HepG2 (cell line): Measurements from ENCODE around the gene NME4. TPM values are rescaled to one million over a fixed set of nuclear protein-coding genes. Genes with fewer than 3 reads are reported as not detected.

Experiments
- ATAC-seq: fragments of 200-7000 bp; cut with Tn5 transposase; 3 replicates; pipeline ENCODE4 v1.9.1; 2020; ENCODE audit warnings: mild to moderate bottlenecking, moderate library complexity
- BruUV-seq: library from RNA; stranded (reverse); fragments of 400-500 nt; replicated peaks from 2 replicates; lab custom pipeline; 2021; lab: Mats Ljungman, UMichigan
- CTCF ChIA-PET: fragments of 300-600 bp; formaldehyde crosslinking; extraction: SDS; loops from one replicate; lab custom pipeline; 2021; ENCODE audit warnings: low total read pairs, inconsistent platforms, low intra/inter-chr PET ratio; lab: Yijun Ruan, JAX
- POLR2A ChIA-PET: fragments of 350-600 bp; sonication (Branson Sonifier 250); formaldehyde crosslinking; loops from one replicate; lab custom pipeline; 2020; ENCODE audit warnings: antibody characterized with exemption, inconsistent platforms; lab: Yijun Ruan, JAX
- DNase-seq: peaks from one replicate; pipeline ENCODE4 v3.0.0-alpha.2; 2015; ENCODE audit warnings: low spot score
- FAIRE-seq: peaks from 3 replicates; lab custom pipeline; 2011; peaks lifted over from hg19 to GRCh38; lab: Jason Lieb, UNC
- H2AFZ ChIP-seq: one replicate; pipeline ENCODE4 v1.6.1; 2011; ENCODE audit warnings: low read length, inconsistent platforms
- H3K27ac ChIP-seq: fragments of 300-600 bp; 3 replicates; pipeline ENCODE4 v1.8.0; 2011; ENCODE audit warnings: mixed run types, mild to moderate bottlenecking, mixed read lengths, low read length, inconsistent platforms; ENCODE audit not compliant: insufficient read depth; ENCODE audit errors: extremely low read length
- H3K27me3 ChIP-seq, 2 experiments: fragments of 200-600 bp in 1 of 2; 2 replicates in 1 of 2; 3 replicates in 1 of 2; pipeline versions ENCODE4 v1.6.0 to v1.8.0; 2011; ENCODE audit warnings: low read length in 2 of 2, mild to moderate bottlenecking in 2 of 2, moderate library complexity in 2 of 2, inconsistent platforms in 1 of 2; ENCODE audit not compliant: insufficient read depth in 2 of 2, control insufficient read depth in 1 of 2
- H3K36me3 ChIP-seq, 2 experiments: fragments of 200-600 bp in 1 of 2; replicated peaks in 1 of 2; 2 replicates in 1 of 2; 3 replicates in 1 of 2; pipeline versions ENCODE4 v1.5.1 to v1.8.0; 2011; ENCODE audit warnings: low read length in 2 of 2, inconsistent platforms in 1 of 2; ENCODE audit not compliant: insufficient read depth in 2 of 2, control insufficient read depth in 1 of 2
- H3K4me1 ChIP-seq: 2 replicates; pipeline ENCODE4 v1.5.1; 2012; ENCODE audit warnings: low read length, inconsistent platforms; ENCODE audit not compliant: insufficient read depth
- H3K4me2 ChIP-seq: 2 replicates; pipeline ENCODE4 v1.6.0; 2011; ENCODE audit warnings: low read depth, low read length, inconsistent platforms
- H3K4me3 ChIP-seq, 3 experiments: fragments of 200-600 bp in 1 of 3; sonication (generic), shearing (Covaris generic) in 1 of 3; replicated peaks in 1 of 3; 2 replicates each; pipeline ENCODE4 v1.5.1; 2011 to 2016; ENCODE audit warnings: low read length in 3 of 3, inconsistent platforms in 2 of 3, low read depth in 2 of 3, mild to moderate bottlenecking in 2 of 3, control low read depth in 1 of 3, mixed read lengths in 1 of 3; ENCODE audit not compliant: insufficient read depth in 1 of 3
- H3K79me2 ChIP-seq: one replicate; pipeline ENCODE4 v1.6.1; 2011; ENCODE audit warnings: low read length, inconsistent platforms; ENCODE audit not compliant: insufficient read depth
- H3K9ac ChIP-seq: 2 replicates; pipeline ENCODE4 v1.6.0; 2011; ENCODE audit warnings: mild to moderate bottlenecking, low read depth, low read length, inconsistent platforms; ENCODE audit not compliant: insufficient read depth
- H3K9me3 ChIP-seq: 2 replicates; pipeline ENCODE4 v1.5.1; 2012; ENCODE audit warnings: mild to moderate bottlenecking, low read length
- H4K20me1 ChIP-seq: 2 replicates; pipeline ENCODE4 v1.6.0; 2011; ENCODE audit warnings: inconsistent platforms, mild to moderate bottlenecking, low read length, moderate library complexity; ENCODE audit not compliant: insufficient read depth
- CENPBD1 ChIP-seq: sonication (generic); formaldehyde crosslinking; IDR thresholded peaks from 2 replicates; pipeline ENCODE4 v1.8.0; 2022; ENCODE audit warnings: missing genetic modification reagents, low read depth, mild to moderate bottlenecking, borderline replicate concordance
- EHMT2 ChIP-seq: fragments of 200-600 bp; sonication (generic); IDR thresholded peaks from 2 replicates; pipeline ENCODE4 v1.7.0; 2017; ENCODE audit warnings: antibody characterized with exemption, low read depth, low read length, borderline replicate concordance
- ETV5 ChIP-seq: IDR thresholded peaks from 2 replicates; pipeline ENCODE4 v1.6.1; 2018; ENCODE audit warnings: missing biosample characterization, missing genetic modification reagents, inconsistent platforms, borderline replicate concordance
- FOXA3 ChIP-seq: IDR thresholded peaks from 2 replicates; pipeline ENCODE4 v1.6.1; 2016; ENCODE audit warnings: missing genetic modification reagents, missing compliant biosample characterization
- MAZ ChIP-seq, 2 experiments: sonication (generic) in 1 of 2; formaldehyde crosslinking in 1 of 2; IDR thresholded peaks; 2 replicates each; pipeline versions ENCODE4 v1.5.0 to v1.6.1; 2012 to 2020; ENCODE audit warnings: low read depth in 2 of 2, mild to moderate bottlenecking in 2 of 2, borderline replicate concordance in 1 of 2, improper control_type of control experiment in 1 of 2, low read length in 1 of 2, missing genetic modification reagents in 1 of 2, moderate library complexity in 1 of 2
- PRMT3 ChIP-seq: sonication (generic); formaldehyde crosslinking; IDR thresholded peaks from 2 replicates; pipeline ENCODE4 v1.8.1; 2022; ENCODE audit warnings: low read depth, mild to moderate bottlenecking, moderate library complexity, missing genetic modification reagents, borderline replicate concordance
- RARA ChIP-seq: IDR thresholded peaks from 2 replicates; pipeline ENCODE4 v1.6.1; 2016; ENCODE audit warnings: missing genetic modification reagents, missing compliant biosample characterization
- TFDP2 ChIP-seq: sonication (generic); formaldehyde crosslinking; IDR thresholded peaks from 2 replicates; pipeline ENCODE4 v1.4.0; 2020; ENCODE audit warnings: missing genetic modification reagents
- YEATS2 ChIP-seq: sonication (generic); formaldehyde crosslinking; IDR thresholded peaks from 2 replicates; pipeline ENCODE4 v1.4.0; 2020; ENCODE audit warnings: missing genetic modification reagents, borderline replicate concordance
- ZBTB25 ChIP-seq: IDR thresholded peaks from 2 replicates; pipeline ENCODE4 v1.6.1; 2018; ENCODE audit warnings: missing genetic modification reagents
- ZNF225 ChIP-seq: sonication (generic); formaldehyde crosslinking; IDR thresholded peaks from 2 replicates; pipeline ENCODE4 v1.4.0; 2020; ENCODE audit warnings: mild to moderate bottlenecking, missing genetic modification reagents
- ZNF230 ChIP-seq: sonication (generic); formaldehyde crosslinking; IDR thresholded peaks from 2 replicates; pipeline ENCODE4 v1.4.0; 2020; ENCODE audit warnings: mild to moderate bottlenecking, missing genetic modification reagents
- ZNF333 ChIP-seq: sonication (generic); formaldehyde crosslinking; IDR thresholded peaks from 2 replicates; pipeline ENCODE4 v1.4.0; 2020; ENCODE audit warnings: mild to moderate bottlenecking, missing genetic modification reagents, borderline replicate concordance
- ZNF460 ChIP-seq: sonication (generic); formaldehyde crosslinking; IDR thresholded peaks from 2 replicates; pipeline ENCODE4 v1.5.1; 2020; ENCODE audit warnings: missing genetic modification reagents, mild to moderate bottlenecking, borderline replicate concordance
- WGBS: methylation state at CpG from one replicate; pipeline ENCODE4 v1.1.6; 2017; ENCODE audit warnings: low lambda C conversion rate; 5-methylcytosine and 5-hydroxymethylcytosine counted together
- in situ Hi-C: cut with HindIII; loops from 2 replicates; pipeline ENCODE4 v1.10.0; 2017; ENCODE audit warnings: low pct_unique_long_range_greater_than_20kb; ENCODE audit not compliant: extremely low pct_ligation_motif_present
- intact Hi-C: fragments of 100-400 bp; cut with micrococcal nuclease; formaldehyde crosslinking; loops from one replicate; pipeline ENCODE4 v1.10.0; 2022; ENCODE audit not compliant: unreplicated experiment
- polyA plus RNA-seq, 8 experiments: library from polyadenylated mRNA; depleted of rRNA in 3 of 8; stranded (reverse) in 7 of 8; unstranded in 1 of 8; fragments of >200 nt; fragmentation: Illumina TruSeq in 4 of 8; extraction: Trizol in 4 of 8; gene quantifications; 2 replicates each; pipeline versions ENCODE4 v1.2.1 to v1.2.3, GENCODE V29; 2011 to 2016; ENCODE audit warnings: low read depth in 4 of 8, missing spikeins in 1 of 8, mixed read lengths in 1 of 8; ENCODE audit not compliant: insufficient read depth in 1 of 8
- total RNA-seq, 5 experiments: library from RNA; depleted of rRNA; stranded (reverse); fragments of >200 nt; fragmentation: Illumina TruSeq; extraction: Trizol; gene quantifications; 2 replicates each; pipeline ENCODE4 v1.2.3, GENCODE V29; 2016; ENCODE audit warnings: low read depth in 1 of 5

Gene NME4
- total and polyA plus RNA-seq, 2 of the 13 experiments (the other 11 are each of a cell fraction or from before 2014, with no cell fraction given) = 121 to 263 TPM

GRCh38 chr16:442976-443375, 46.0 kb downstream of the NME4 start (continued):
- no peak for TF ChIP-seq YEATS2 (CRISPR knock-in tag)
- TF ChIP-seq ZBTB25 (CRISPR knock-in tag) = no peak
- TF ChIP-seq CENPBD1 (CRISPR knock-in tag) = no peak
- TF ChIP-seq, all 625 proteins: peak for 0

- peaks cover 51% of the 10 kb centered on the region for H3K79me2 ChIP-seq
- CTCF ChIA-PET = no interaction called here
- intact Hi-C loops (no loop called here), in situ Hi-C loops (no loop called here)
- FAIRE-seq (no peak), ATAC-seq (no peak)
- no peak overlapping the region for H3K4me3 ChIP-seq
- no peaks in the 10 kb centered on the region for H3K9me3 ChIP-seq
- no peak overlapping the region for H3K27ac ChIP-seq
- no peak overlapping the region for H2AFZ ChIP-seq
- no peak overlapping the region for H3K4me2 ChIP-seq
- TF ChIP-seq ZNF460 (CRISPR knock-in tag) = no peak
- no peak for TF ChIP-seq RARA (CRISPR knock-in tag)
- TF ChIP-seq EHMT2 = no peak
- TF ChIP-seq PRMT3 (CRISPR knock-in tag) = no peak
- TF ChIP-seq ETV5 (CRISPR knock-in tag) = no peak
- TF ChIP-seq TFDP2 (CRISPR knock-in tag) = no peak
- TF ChIP-seq ZNF230 (CRISPR knock-in tag) = no peak
- TF ChIP-seq ZNF225 = no peak
- no peak for TF ChIP-seq FOXA3 (CRISPR knock-in tag)
- no peak for TF ChIP-seq MAZ (IDR thresholded peaks at IDR 0.05; ENCODE audit: borderline replicate concordance, low read depth, low read length)
- no peak for TF ChIP-seq MAZ (CRISPR knock-in tag; IDR thresholded peaks at IDR 0.05; ENCODE audit: low read depth)
- TF ChIP-seq ZNF333 (CRISPR knock-in tag) = no peak
- TF ChIP-seq, all 625 proteins: peak for 0
- no peak for DNase-seq
- 0 out of 2 replicates have a peak, but pooled peaks cover 5% of the 10 kb centered on the region for H4K20me1 ChIP-seq
- peaks cover 2 to 25% of the 10 kb centered on the region in 2 experiments; a peak in 3 of 5 replicates for H3K36me3 ChIP-seq
- POLR2A ChIA-PET = interaction anchor here (1.5 kb wide), 1 partner anchor 16 kb away, joined by 5 read pairs; no protein-coding TSS in a partner anchor
- H3K27me3 ChIP-seq = no peaks in the 10 kb centered on the region
- no peak overlapping the region for H3K9ac ChIP-seq
- 97% methylated on average over 10 of the region's 10 CpGs for WGBS
- no peaks in the 10 kb centered on the region for H3K4me1 ChIP-seq
- no TSS peak for BruUV-seq
Measured at GRCh38 chr16:444027-444426, 47.0 kb downstream of the NME4 start.
